Testis (tissue), 3 donors: ENCODE data around the gene ACBD5. TPM values are rescaled to one million over a fixed set of nuclear protein-coding genes. Genes with fewer than 3 reads are reported as not detected.
A peak's percentile ranks its signal among the peaks of the same experiment; 100 is the strongest.
"Not testable (repeated sequence)": the region's sequence is repeated elsewhere in the genome, so short reads cannot be mapped to it uniquely, and the experiment has no call there.

Experiments
- DNase-seq: peaks from one replicate; pipeline ENCODE4 v3.0.0-alpha.2; 2019
- H3K27ac ChIP-seq, 2 donors: fragments of 200-600 bp; sonication (generic); one replicate each; pipeline ENCODE4 v1.5.1; 2019
- H3K27me3 ChIP-seq: fragments of 200-600 bp; sonication (generic); one replicate; pipeline ENCODE4 v1.5.1; 2019
- H3K36me3 ChIP-seq: fragments of 200-600 bp; sonication (generic); one replicate; pipeline ENCODE4 v1.5.1; 2017; ENCODE audit warnings: low read depth; ENCODE audit errors: missing control alignments
- H3K4me1 ChIP-seq: fragments of 200-600 bp; sonication (generic); one replicate; pipeline ENCODE4 v1.5.1; 2019
- H3K4me3 ChIP-seq, 2 donors: fragments of 200-600 bp; sonication (generic); one replicate each; pipeline ENCODE4 v1.5.1; 2017 to 2019
- H3K9me3 ChIP-seq: fragments of 200-600 bp; sonication (generic); one replicate; pipeline ENCODE4 v1.5.1; 2017
- POLR2A ChIP-seq: fragments of 450-650 bp; IDR thresholded peaks from one replicate; pipeline ENCODE4 v1.6.1; 2017; ENCODE audit warnings: antibody characterized with exemption, mild to moderate bottlenecking, moderate library complexity
- WGBS, 2 donors: methylation state at CpG; one replicate each; pipeline ENCODE4 v1.1.5; 2018; 5-methylcytosine and 5-hydroxymethylcytosine counted together
- intact Hi-C: fragments of 100-400 bp; cut with DNase I; formaldehyde crosslinking; loops from one replicate; pipeline ENCODE4 v1.15.1; 2023; ENCODE audit warnings: low total_unique reads
- polyA plus RNA-seq: library from polyadenylated mRNA; stranded (reverse); fragments of 350-450 nt; fragmentation: Illumina TruSeq; extraction: RNeasy Lipid Tissue Mini Kit (QIAGEN cat#74804); gene quantifications from one replicate; pipeline ENCODE4 v1.2.3, GENCODE V29; 2014; ENCODE audit warnings: low read depth, low replicate concordance; ENCODE audit not compliant: insufficient read depth
- total RNA-seq, 2 donors: library from RNA; depleted of rRNA; stranded (reverse); fragments of >200 nt; gene quantifications; one replicate each; pipeline ENCODE4 v1.2.3, GENCODE V29; 2016
- TF ChIP-seq, protein P1 (sequence below), 3 experiments: fragments of 450-650 bp in 2 of 3; fragments of 200-600 bp in 1 of 3; sonication (generic) in 1 of 3; IDR thresholded peaks; one replicate each; pipeline ENCODE4 v1.5.1; 2016 to 2019; ENCODE audit warnings: antibody characterized with exemption in 3 of 3, mild to moderate bottlenecking in 2 of 3, moderate library complexity in 1 of 3

The ACBD5 gene
- total and polyA plus RNA-seq, 3 donors from 2014 or later: 33.8 to 36.4 (median 33.9) TPM

DNA sequence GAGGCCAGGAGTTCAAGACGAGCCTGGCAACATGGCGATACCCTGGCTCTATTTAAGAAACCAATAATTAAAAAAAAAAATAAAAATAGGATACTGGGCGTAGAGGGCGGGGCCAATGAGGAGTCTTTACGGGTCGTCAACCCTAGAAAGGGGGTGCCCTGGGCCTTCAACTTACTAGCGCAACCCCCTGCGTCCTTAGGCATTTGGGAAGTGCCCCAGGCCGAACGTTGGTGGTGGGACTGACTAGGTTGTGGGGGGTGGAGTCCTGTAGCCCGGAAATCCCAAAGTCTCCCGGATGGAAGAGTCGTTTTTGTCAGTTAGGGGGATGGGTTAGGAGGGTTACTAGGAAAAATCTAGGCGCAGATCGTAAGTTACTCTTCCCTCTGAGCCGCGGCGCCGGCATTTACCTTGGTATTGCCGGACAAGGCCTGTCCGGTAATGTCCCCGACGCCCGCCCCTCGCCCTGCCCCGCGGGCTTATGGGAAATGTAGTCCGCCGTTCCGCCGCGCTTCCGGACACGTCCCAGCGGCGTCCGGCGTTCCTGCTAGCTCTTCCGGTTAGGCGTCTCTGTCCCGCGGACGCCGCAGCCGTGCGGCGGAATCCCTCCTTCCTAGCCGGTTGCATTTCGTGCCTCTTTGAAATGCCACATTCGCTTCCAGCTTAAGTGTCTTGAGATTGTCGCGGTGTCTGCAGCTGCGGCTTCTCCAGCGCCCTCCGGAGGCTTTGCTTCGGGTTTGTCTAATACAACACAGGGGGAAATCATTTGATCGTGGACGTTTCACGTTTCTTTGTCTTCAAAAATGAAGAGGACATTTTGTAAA, 1.3 kb upstream of the ACBD5 start:
- no peaks in the 10 kb centered on the region for H3K27me3 ChIP-seq
- 0 to 1% methylated on average over 50 to 58 of the region's 59 CpGs for WGBS, 2 donors
- TF ChIP-seq POLR2A: peak; percentile 71
- TF ChIP-seq, protein P1, sequence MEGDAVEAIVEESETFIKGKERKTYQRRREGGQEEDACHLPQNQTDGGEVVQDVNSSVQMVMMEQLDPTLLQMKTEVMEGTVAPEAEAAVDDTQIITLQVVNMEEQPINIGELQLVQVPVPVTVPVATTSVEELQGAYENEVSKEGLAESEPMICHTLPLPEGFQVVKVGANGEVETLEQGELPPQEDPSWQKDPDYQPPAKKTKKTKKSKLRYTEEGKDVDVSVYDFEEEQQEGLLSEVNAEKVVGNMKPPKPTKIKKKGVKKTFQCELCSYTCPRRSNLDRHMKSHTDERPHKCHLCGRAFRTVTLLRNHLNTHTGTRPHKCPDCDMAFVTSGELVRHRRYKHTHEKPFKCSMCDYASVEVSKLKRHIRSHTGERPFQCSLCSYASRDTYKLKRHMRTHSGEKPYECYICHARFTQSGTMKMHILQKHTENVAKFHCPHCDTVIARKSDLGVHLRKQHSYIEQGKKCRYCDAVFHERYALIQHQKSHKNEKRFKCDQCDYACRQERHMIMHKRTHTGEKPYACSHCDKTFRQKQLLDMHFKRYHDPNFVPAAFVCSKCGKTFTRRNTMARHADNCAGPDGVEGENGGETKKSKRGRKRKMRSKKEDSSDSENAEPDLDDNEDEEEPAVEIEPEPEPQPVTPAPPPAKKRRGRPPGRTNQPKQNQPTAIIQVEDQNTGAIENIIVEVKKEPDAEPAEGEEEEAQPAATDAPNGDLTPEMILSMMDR (IDR thresholded peaks at IDR 0.05): peak in 2 of 3 experiments; percentile 54 to 56
- H3K4me1 ChIP-seq: peaks cover 9% of the 10 kb centered on the region
- peak overlapping the region; percentile 95 to 97 for H3K27ac ChIP-seq
- H3K4me3 ChIP-seq: peak overlapping the region; percentile 78 to 89
- H3K9me3 ChIP-seq: no peaks in the 10 kb centered on the region
- H3K36me3 ChIP-seq: no peaks in the 10 kb centered on the region
- peak; percentile 94 for DNase-seq
- intact Hi-C loops: no loop called here

DNA sequence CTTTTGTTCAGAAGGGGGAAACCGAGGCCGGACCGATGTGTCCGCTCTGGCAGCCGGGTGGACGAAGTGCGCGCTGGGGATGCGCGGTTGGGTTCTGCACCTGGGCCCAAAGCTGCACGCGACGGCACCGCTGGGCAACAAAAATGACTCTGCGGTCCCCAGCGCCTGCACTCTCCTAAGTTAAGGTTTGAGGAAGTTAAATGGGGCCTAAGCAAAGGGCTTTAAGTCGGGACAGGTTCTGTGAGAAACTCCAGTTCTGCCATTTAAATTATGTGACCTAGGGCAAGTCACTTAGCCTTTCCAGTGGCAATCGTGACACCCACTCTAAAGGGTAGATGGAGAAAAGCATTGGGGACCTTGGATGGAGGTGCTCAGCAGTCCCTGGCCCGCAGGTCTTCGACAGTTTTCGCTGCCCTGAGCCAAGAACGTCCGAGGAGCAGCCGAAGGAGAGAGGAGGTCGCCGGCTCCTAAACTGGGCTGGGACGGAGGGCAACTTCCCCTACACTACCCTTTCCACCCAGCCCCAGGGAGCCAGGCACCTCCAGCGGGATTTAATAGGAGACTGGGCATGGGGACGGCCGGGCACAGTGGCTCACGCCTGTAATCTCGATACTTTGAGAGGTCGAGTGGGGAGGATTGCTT, 534 bp upstream of the ACBD5 start:
- H3K36me3 ChIP-seq: no peaks in the 10 kb centered on the region
- peak overlapping the region; percentile 78 to 89 for H3K4me3 ChIP-seq
- 2 to 5% methylated on average over 16 to 33 of the region's 33 CpGs for WGBS, 2 donors
- DNase-seq: no peak
- no peaks in the 10 kb centered on the region for H3K9me3 ChIP-seq
- intact Hi-C loops: no loop called here
- H3K27me3 ChIP-seq: no peaks in the 10 kb centered on the region
- TF ChIP-seq, protein P1 (IDR thresholded peaks at IDR 0.05): no peak
- no peak for TF ChIP-seq POLR2A
- H3K4me1 ChIP-seq: peaks cover 9% of the 10 kb centered on the region
- H3K27ac ChIP-seq: peak overlapping the region; percentile 95 to 97

DNA sequence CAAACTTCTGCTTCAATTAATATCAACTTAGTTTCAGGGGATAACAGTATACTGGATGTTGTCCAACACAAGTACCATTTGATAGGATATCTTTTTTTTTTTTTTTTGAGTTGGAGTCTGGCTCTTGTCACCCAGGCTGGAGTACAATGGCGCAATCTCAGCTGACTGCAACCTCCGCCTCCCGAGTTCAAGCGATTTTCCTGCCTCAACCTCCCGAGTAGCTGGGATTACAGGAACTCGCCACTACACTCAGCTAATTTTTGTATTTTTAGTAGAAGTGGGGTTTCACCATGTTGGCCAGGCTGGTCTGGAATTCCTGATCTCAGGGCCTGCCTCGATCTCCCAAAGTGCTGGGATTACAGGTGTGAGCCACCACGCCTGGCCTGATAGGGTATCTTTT, 3.1 kb downstream of the ACBD5 start:
- DNase-seq, H3K9me3 ChIP-seq, H3K36me3 ChIP-seq, intact Hi-C loops, H3K4me3 ChIP-seq, H3K27me3 ChIP-seq, H3K27ac ChIP-seq: not testable (repeated sequence)
- WGBS, 2 donors: 79 to 92% methylated on average over 8 of the region's 8 CpGs
- peaks cover 16% of the 10 kb centered on the region for H3K4me1 ChIP-seq

DNA sequence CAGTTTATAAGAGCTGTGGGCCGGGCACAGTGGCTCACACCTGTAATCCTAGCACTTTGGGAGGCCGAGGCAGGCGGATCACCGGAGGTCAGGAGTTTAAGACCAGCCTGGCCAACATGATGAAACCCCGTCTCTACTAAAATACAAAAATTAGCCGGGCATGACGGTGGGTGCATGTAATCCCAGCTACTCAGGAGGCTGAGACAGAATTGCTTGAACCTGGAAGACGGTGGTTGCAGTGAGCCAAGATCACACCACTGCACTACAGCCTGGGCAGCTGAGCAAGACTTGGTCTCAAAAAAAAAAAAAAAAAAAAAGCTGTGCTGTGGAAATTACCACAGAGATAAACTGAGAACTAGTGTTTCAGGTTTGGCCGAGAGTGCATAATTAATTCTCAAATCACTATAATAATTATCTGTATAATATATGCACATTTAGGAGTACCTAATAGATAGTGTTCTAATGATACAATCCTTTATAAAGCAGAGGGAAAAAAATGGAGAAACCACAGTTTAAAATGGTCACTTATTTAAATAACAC, 3.9 kb downstream of the ACBD5 start:
- H3K36me3 ChIP-seq, DNase-seq, H3K27me3 ChIP-seq, H3K4me3 ChIP-seq, H3K9me3 ChIP-seq, intact Hi-C loops, H3K27ac ChIP-seq: not testable (repeated sequence)
- H3K4me1 ChIP-seq: peaks cover 16% of the 10 kb centered on the region
- 70 to 78% methylated on average over 9 of the region's 9 CpGs for WGBS, 2 donors

DNA sequence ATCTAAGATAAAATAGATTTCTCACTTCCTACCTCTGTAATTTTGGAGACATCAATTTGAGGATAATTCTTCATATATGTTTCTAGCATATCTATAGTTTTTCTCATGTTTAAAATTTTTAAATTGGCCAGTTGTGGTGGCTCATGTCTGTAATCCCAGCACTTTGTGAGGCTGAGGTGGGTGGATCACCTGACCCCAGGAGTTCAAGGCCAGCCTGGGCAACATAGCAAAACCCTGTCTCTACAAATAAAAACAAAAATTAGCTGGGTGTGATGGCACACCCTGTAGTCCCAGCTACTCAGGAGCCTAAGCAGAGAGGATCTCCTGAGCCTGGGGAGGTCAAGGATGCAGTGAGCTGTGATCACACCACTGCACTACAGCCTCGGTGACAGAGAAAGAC, 4.9 kb downstream of the ACBD5 start:
- peaks cover 16% of the 10 kb centered on the region for H3K4me1 ChIP-seq
- H3K9me3 ChIP-seq: no peaks in the 10 kb centered on the region
- H3K27ac ChIP-seq: no peak overlapping the region
- no peaks in the 10 kb centered on the region for H3K36me3 ChIP-seq
- intact Hi-C loops: no loop called here
- TF ChIP-seq, protein P1 (IDR thresholded peaks at IDR 0.05): no peak
- no peak for TF ChIP-seq POLR2A
- 47 to 48% methylated on average over 1 of the region's 1 CpG for WGBS, 2 donors
- H3K4me3 ChIP-seq: no peak overlapping the region
- H3K27me3 ChIP-seq: no peaks in the 10 kb centered on the region
- DNase-seq: no peak
